ENCODE data around the gene TUT1. TPM values are rescaled to one million over a fixed set of nuclear protein-coding genes. Genes with fewer than 3 reads are reported as not detected.
A peak's percentile ranks its signal among the peaks of the same experiment; 100 is the strongest.

The TUT1 gene
- total RNA-seq, 1 experiment from 2014 or later, result 20.7 TPM

GRCh38 chr11:62569611-62570010, 21.7 kb downstream of the TUT1 start:
- H2BK20ac ChIP-seq (ENCODE audit: low read depth, low read length, poor library complexity, severe bottlenecking), result no peak overlapping the region
- H2AFZ ChIP-seq (ENCODE audit: low read length), result no peak overlapping the region
- no peaks in the 10 kb centered on the region for H3K9me3 Mint-ChIP-seq
- no peak overlapping the region for H2AK5ac ChIP-seq (ENCODE audit: insufficient read length, low read length)
- no peak overlapping the region for H4K8ac ChIP-seq (replicated peaks; ENCODE audit: insufficient read length, low read depth, low read length)
- peaks cover 16% of the 10 kb centered on the region; the same call in 1 of the 2 replicates for H3K79me2 ChIP-seq (ENCODE audit: insufficient read depth, low read length)
- no peak overlapping the region for H2BK12ac ChIP-seq (ENCODE audit: insufficient read length, low read depth, low read length)
- peaks cover 72 to 88% (median 86%) of the 10 kb centered on the region in 3 experiments for H3K36me3 Mint-ChIP-seq (ENCODE audit: insufficient read depth in 1 of 3, low read depth in 3 of 3)
- DNase-seq, result no peak
- peaks cover 8% of the 10 kb centered on the region for H3K79me1 ChIP-seq (ENCODE audit: insufficient read depth, low read depth, low read length, poor library complexity, severe bottlenecking)
- no peak overlapping the region for H3K23ac ChIP-seq (ENCODE audit: insufficient read length, low read depth, low read length)
- H3K27me3 Mint-ChIP-seq (ENCODE audit: low read depth), result no peaks in the 10 kb centered on the region
- H3K4me2 ChIP-seq (ENCODE audit: insufficient read depth, insufficient read length, low read length), result no peak overlapping the region
- peak overlapping the region in 1 of 3 experiments; percentile 23; a peak in 1 of 7 replicates for H3K27ac Mint-ChIP-seq
- no peak overlapping the region for H2BK15ac ChIP-seq (ENCODE audit: low read depth, low read length)
- no peak overlapping the region for H3T11ph ChIP-seq (ENCODE audit: low read length)
- WGBS (ENCODE audit: extremely low coverage, insufficient read length, low lambda C conversion rate), result no CpG with 5 or more reads among the region's 1 CpG
- H3K56ac ChIP-seq (ENCODE audit: insufficient read length, low read depth, low read length), result no peak overlapping the region
- no peaks in the 10 kb centered on the region for H3K27me3 ChIP-seq (ENCODE audit: insufficient read depth, low read length)
- no peak for TF ChIP-seq CTCF (conservative IDR thresholded peaks at IDR 0.05)
- no peaks in the 10 kb centered on the region for H4K20me1 ChIP-seq (ENCODE audit: control insufficient read depth, insufficient read depth, insufficient read length)
- no peak overlapping the region for H3K18ac ChIP-seq (ENCODE audit: insufficient read length, low read depth, low read length)
- H3K9ac ChIP-seq (ENCODE audit: extremely low read depth, insufficient read length, low read length), result no peak overlapping the region
- no peak overlapping the region for H3K14ac ChIP-seq (ENCODE audit: insufficient read depth, low read length)
- H2BK5ac ChIP-seq (ENCODE audit: insufficient read length, low read length), result no peak overlapping the region
- no peak overlapping the region for H3K4ac ChIP-seq (ENCODE audit: low read depth, low read length)
- no peak overlapping the region for H3K4me3 Mint-ChIP-seq
- no peak overlapping the region for H3K27ac ChIP-seq (ENCODE audit: insufficient read length, low read depth, low read length)
- no peaks in the 10 kb centered on the region for H3K9me3 ChIP-seq (ENCODE audit: control insufficient read depth, low read depth, low read length)
- no peaks in the 10 kb centered on the region for H3K4me1 ChIP-seq (ENCODE audit: insufficient read depth, low read length)
- H4K5ac ChIP-seq (ENCODE audit: insufficient read length, low read depth, low read length), result no peak overlapping the region
- peaks cover 11% of the 10 kb centered on the region for H3K23me2 ChIP-seq (ENCODE audit: insufficient read length, low read depth, low read length, poor library complexity, severe bottlenecking)
- peaks cover 33 to 34% of the 10 kb centered on the region in 2 experiments for H3K4me1 Mint-ChIP-seq
- no peak overlapping the region for H2BK120ac ChIP-seq (ENCODE audit: low read depth, low read length, poor library complexity, severe bottlenecking)
- H4K91ac ChIP-seq (ENCODE audit: insufficient read length, low read depth, low read length), result no peak overlapping the region

All from H9 (cell line).